Measurements from ENCODE around the gene ARFGEF3.

- TF ChIP-seq CTCF (conservative IDR thresholded peaks at IDR 0.05; ENCODE audit: low read depth, low read length) (no peak), EZH2 (IDR thresholded peaks at IDR 0.05; ENCODE audit: low read length, unreplicated experiment) (no peak), EZH2phosphoT487 (IDR thresholded peaks at IDR 0.05; ENCODE audit: borderline replicate concordance, low read length) (no peak)
Measured at GRCh38 chr6:138175596-138175995, 13.9 kb downstream of the ARFGEF3 start.
